GM23338 (cell line): ENCODE data around the gene PDE1A. TPM values are rescaled to one million over a fixed set of nuclear protein-coding genes. Genes with fewer than 3 reads are reported as not detected.

Experiments
- ATAC-seq: fragments of 200-7000 bp; cut with Tn5 transposase; 3 replicates; pipeline ENCODE4 v1.9.1; 2020
- DNase-seq: peaks from one replicate; pipeline ENCODE4 v3.0.0-alpha.2; 2015; ENCODE audit warnings: low spot score
- H2AFZ ChIP-seq: fragments of 200-600 bp; sonication (generic); 2 replicates; pipeline ENCODE4 v1.8.0; 2016; ENCODE audit warnings: antibody characterized with exemption, mild to moderate bottlenecking, moderate library complexity
- H3F3A ChIP-seq: fragments of 200-600 bp; sonication (generic); replicated peaks from 2 replicates; pipeline ENCODE4 v1.8.0; 2017; ENCODE audit warnings: antibody characterized with exemption, mixed run types, low read depth
- H3K27ac ChIP-seq: fragments of 200-600 bp; sonication (generic); 2 replicates; pipeline ENCODE4 v1.6.1; 2016; ENCODE audit warnings: low read depth
- H3K27me3 ChIP-seq: fragments of 200-600 bp; sonication (generic); 2 replicates; pipeline ENCODE4 v1.8.0; 2016; ENCODE audit warnings: mild to moderate bottlenecking, mixed run types, moderate library complexity; ENCODE audit not compliant: insufficient read depth
- H3K36me3 ChIP-seq: fragments of 200-600 bp; sonication (generic); 2 replicates; pipeline ENCODE4 v1.8.0; 2016; ENCODE audit warnings: mild to moderate bottlenecking; ENCODE audit not compliant: insufficient read depth
- H3K4me1 ChIP-seq: fragments of 200-600 bp; sonication (generic); 2 replicates; pipeline ENCODE4 v1.8.0; 2016; ENCODE audit warnings: mild to moderate bottlenecking, moderate library complexity; ENCODE audit not compliant: insufficient read depth
- H3K4me2 ChIP-seq: fragments of 200-600 bp; sonication (generic); 2 replicates; pipeline ENCODE4 v1.7.1; 2017; ENCODE audit warnings: mixed run types
- H3K4me3 ChIP-seq: fragments of 200-600 bp; sonication (generic); 2 replicates; pipeline ENCODE4 v1.6.1; 2016; ENCODE audit warnings: mixed run types
- H3K79me2 ChIP-seq: fragments of 200-600 bp; sonication (generic); replicated peaks from 2 replicates; pipeline ENCODE4 v1.8.0; 2017; ENCODE audit warnings: mild to moderate bottlenecking; ENCODE audit not compliant: insufficient read depth
- H3K9me2 ChIP-seq: fragments of 200-600 bp; sonication (generic); 2 replicates; pipeline ENCODE4 v1.8.0; 2017; ENCODE audit not compliant: insufficient read depth
- H4K20me1 ChIP-seq: fragments of 200-600 bp; sonication (generic); replicated peaks from 2 replicates; pipeline ENCODE4 v1.8.0; 2017; ENCODE audit warnings: mild to moderate bottlenecking; ENCODE audit not compliant: insufficient read depth
- H3K27ac Mint-ChIP-seq: 2 replicates; pipeline ENCODE4 v1.8.0; 2020; ENCODE audit warnings: inconsistent platforms, mild to moderate bottlenecking, moderate library complexity, mixed read lengths
- H3K27me3 Mint-ChIP-seq: 3 replicates; pipeline ENCODE4 v1.8.0; 2022; ENCODE audit warnings: low read depth, mild to moderate bottlenecking, moderate library complexity, mixed read lengths, inconsistent platforms; ENCODE audit not compliant: insufficient read depth, poor library complexity
- H3K36me3 Mint-ChIP-seq: 3 replicates; pipeline ENCODE4 v1.8.0; 2021; ENCODE audit warnings: low read depth, mild to moderate bottlenecking, inconsistent platforms, moderate library complexity, mixed read lengths
- H3K4me1 Mint-ChIP-seq: 3 replicates; pipeline ENCODE4 v1.8.0; 2020; ENCODE audit warnings: mild to moderate bottlenecking, inconsistent platforms, mixed read lengths
- H3K4me3 Mint-ChIP-seq: 3 replicates; pipeline ENCODE4 v1.8.0; 2021; ENCODE audit warnings: moderate library complexity, mild to moderate bottlenecking, inconsistent platforms, mixed read lengths
- H3K9me3 Mint-ChIP-seq: 3 replicates; pipeline ENCODE4 v1.8.0; 2020; ENCODE audit warnings: moderate library complexity, mild to moderate bottlenecking, inconsistent platforms, mixed read lengths
- EZH2phosphoT487 ChIP-seq: fragments of 200-600 bp; sonication (generic); IDR thresholded peaks from one replicate; pipeline ENCODE4 v1.8.1; 2018; ENCODE audit warnings: antibody characterized with exemption; ENCODE audit not compliant: unreplicated experiment
- NANOG ChIP-seq: IDR thresholded peaks from 2 replicates; pipeline ENCODE4 v1.6.1; 2016; ENCODE audit warnings: antibody characterized with exemption, borderline replicate concordance
- ZNF331 ChIP-seq: fragments of 250-450 bp; sonication (Bioruptor Pico); IDR thresholded peaks from 2 replicates; pipeline ENCODE4 v1.5.0; 2020; ENCODE audit warnings: low read depth, mild to moderate bottlenecking, moderate library complexity
- polyA plus RNA-seq: library from polyadenylated mRNA; unstranded; fragments of >200 nt; fragmentation: Nextera tagmentation; extraction: Ambion mirVana; gene quantifications from 2 replicates; pipeline ENCODE4 v1.2.1, GENCODE V29; 2016
- total RNA-seq: library from RNA; depleted of rRNA; stranded (reverse); fragments of >200 nt; shearing (Covaris generic); gene quantifications from 2 replicates; pipeline ENCODE4 v1.2.3, GENCODE V29; 2014
- TF ChIP-seq, protein P1 (sequence below): IDR thresholded peaks from 2 replicates; pipeline ENCODE4 v1.6.1; 2016; ENCODE audit warnings: antibody characterized with exemption
- TF ChIP-seq, protein P2 (sequence below): fragments of 250-450 bp; sonication (Bioruptor Pico); IDR thresholded peaks from 2 replicates; pipeline ENCODE4 v1.5.0; 2020; ENCODE audit warnings: mild to moderate bottlenecking, moderate library complexity

The PDE1A gene
- total and polyA plus RNA-seq, 2 experiments from 2014 or later: 0.28 to 0.31 TPM

DNA sequence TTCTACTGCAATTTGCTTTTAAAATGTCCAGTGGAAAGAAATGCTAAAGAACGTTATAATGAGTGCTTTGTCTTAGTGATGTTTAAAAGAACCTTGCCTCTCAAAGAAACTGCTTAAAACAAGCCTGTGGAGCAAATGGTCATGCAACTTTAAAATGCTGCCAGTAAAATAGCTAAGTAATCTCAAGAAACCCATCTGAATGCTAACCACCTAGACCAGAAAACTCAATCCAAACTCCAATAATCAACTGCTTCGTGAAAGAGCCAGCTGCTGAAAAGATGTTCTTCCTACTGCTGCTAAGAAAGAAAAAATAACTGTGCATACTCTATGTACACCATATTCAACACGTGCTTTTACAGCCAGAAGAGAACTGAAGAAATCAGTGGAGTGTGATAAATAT is 145.6 kb downstream of the PDE1A start:
- no peak overlapping the region for H3K27ac Mint-ChIP-seq

More for the DNA sequence above, 145.6 kb downstream of the PDE1A start:
- Histone ChIP-seq H3K4me2 (no peak overlapping the region), H2AFZ (no peak overlapping the region), H3K27ac (no peak overlapping the region), H3K4me3 (no peak overlapping the region), H3K4me1 (no peaks in the 10 kb centered on the region), H4K20me1 (no peaks in the 10 kb centered on the region), H3F3A (no peaks in the 10 kb centered on the region), H3K36me3 (no peaks in the 10 kb centered on the region), H3K27me3 (no peaks in the 10 kb centered on the region), H3K9me2 (no peaks in the 10 kb centered on the region), H3K79me2 (no peaks in the 10 kb centered on the region)
- DNase-seq: no peak
- Mint-ChIP-seq H3K9me3 (peaks cover 12% of the 10 kb centered on the region), H3K4me3 (no peak overlapping the region), H3K36me3 (peaks cover 5% of the 10 kb centered on the region), H3K4me1 (no peaks in the 10 kb centered on the region), H3K27me3 (no peaks in the 10 kb centered on the region)
- no peak for ATAC-seq
- no peak for TF ChIP-seq NANOG
- no peak for TF ChIP-seq ZNF331
- TF ChIP-seq, protein P1, sequence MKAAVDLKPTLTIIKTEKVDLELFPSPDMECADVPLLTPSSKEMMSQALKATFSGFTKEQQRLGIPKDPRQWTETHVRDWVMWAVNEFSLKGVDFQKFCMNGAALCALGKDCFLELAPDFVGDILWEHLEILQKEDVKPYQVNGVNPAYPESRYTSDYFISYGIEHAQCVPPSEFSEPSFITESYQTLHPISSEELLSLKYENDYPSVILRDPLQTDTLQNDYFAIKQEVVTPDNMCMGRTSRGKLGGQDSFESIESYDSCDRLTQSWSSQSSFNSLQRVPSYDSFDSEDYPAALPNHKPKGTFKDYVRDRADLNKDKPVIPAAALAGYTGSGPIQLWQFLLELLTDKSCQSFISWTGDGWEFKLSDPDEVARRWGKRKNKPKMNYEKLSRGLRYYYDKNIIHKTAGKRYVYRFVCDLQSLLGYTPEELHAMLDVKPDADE: no peak
- no peak for TF ChIP-seq EZH2phosphoT487
- TF ChIP-seq, protein P2, sequence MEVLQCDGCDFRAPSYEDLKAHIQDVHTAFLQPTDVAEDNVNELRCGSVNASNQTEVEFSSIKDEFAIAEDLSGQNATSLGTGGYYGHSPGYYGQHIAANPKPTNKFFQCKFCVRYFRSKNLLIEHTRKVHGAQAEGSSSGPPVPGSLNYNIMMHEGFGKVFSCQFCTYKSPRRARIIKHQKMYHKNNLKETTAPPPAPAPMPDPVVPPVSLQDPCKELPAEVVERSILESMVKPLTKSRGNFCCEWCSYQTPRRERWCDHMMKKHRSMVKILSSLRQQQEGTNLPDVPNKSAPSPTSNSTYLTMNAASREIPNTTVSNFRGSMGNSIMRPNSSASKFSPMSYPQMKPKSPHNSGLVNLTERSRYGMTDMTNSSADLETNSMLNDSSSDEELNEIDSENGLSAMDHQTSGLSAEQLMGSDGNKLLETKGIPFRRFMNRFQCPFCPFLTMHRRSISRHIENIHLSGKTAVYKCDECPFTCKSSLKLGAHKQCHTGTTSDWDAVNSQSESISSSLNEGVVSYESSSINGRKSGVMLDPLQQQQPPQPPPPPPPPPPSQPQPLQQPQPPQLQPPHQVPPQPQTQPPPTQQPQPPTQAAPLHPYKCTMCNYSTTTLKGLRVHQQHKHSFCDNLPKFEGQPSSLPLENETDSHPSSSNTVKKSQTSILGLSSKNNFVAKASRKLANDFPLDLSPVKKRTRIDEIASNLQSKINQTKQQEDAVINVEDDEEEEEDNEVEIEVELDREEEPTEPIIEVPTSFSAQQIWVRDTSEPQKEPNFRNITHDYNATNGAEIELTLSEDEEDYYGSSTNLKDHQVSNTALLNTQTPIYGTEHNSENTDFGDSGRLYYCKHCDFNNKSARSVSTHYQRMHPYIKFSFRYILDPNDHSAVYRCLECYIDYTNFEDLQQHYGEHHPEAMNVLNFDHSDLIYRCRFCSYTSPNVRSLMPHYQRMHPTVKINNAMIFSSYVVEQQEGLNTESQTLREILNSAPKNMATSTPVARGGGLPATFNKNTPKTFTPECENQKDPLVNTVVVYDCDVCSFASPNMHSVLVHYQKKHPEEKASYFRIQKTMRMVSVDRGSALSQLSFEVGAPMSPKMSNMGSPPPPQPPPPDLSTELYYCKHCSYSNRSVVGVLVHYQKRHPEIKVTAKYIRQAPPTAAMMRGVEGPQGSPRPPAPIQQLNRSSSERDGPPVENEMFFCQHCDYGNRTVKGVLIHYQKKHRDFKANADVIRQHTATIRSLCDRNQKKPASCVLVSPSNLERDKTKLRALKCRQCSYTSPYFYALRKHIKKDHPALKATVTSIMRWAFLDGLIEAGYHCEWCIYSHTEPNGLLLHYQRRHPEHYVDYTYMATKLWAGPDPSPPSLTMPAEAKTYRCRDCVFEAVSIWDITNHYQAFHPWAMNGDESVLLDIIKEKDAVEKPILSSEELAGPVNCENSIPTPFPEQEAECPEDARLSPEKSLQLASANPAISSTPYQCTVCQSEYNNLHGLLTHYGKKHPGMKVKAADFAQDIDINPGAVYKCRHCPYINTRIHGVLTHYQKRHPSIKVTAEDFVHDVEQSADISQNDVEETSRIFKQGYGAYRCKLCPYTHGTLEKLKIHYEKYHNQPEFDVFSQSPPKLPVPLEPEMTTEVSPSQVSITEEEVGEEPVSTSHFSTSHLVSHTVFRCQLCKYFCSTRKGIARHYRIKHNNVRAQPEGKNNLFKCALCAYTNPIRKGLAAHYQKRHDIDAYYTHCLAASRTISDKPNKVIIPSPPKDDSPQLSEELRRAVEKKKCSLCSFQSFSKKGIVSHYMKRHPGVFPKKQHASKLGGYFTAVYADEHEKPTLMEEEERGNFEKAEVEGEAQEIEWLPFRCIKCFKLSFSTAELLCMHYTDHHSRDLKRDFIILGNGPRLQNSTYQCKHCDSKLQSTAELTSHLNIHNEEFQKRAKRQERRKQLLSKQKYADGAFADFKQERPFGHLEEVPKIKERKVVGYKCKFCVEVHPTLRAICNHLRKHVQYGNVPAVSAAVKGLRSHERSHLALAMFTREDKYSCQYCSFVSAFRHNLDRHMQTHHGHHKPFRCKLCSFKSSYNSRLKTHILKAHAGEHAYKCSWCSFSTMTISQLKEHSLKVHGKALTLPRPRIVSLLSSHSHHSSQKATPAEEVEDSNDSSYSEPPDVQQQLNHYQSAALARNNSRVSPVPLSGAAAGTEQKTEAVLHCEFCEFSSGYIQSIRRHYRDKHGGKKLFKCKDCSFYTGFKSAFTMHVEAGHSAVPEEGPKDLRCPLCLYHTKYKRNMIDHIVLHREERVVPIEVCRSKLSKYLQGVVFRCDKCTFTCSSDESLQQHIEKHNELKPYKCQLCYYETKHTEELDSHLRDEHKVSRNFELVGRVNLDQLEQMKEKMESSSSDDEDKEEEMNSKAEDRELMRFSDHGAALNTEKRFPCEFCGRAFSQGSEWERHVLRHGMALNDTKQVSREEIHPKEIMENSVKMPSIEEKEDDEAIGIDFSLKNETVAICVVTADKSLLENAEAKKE (CRISPR knock-in tag): no peak
